D721Med (cell line): ENCODE results near the gene MAP3K20.

Source experiments
- DNase-seq: peaks from one replicate; pipeline ENCODE4 v3.0.0; 2011; ENCODE audit warnings: low spot score; ENCODE audit not compliant: insufficient read length
- FAIRE-seq: peaks from 2 replicates; lab custom pipeline; 2011; peaks lifted over from hg19 to GRCh38; lab: Jason Lieb, UNC
- CTCF ChIP-seq: IDR thresholded peaks from 2 replicates; pipeline ENCODE4 v1.5.1; 2012; ENCODE audit warnings: mild to moderate bottlenecking, control low read depth; ENCODE audit not compliant: insufficient read depth; ENCODE audit errors: missing control alignments

MAP3K20 gene

DNA sequence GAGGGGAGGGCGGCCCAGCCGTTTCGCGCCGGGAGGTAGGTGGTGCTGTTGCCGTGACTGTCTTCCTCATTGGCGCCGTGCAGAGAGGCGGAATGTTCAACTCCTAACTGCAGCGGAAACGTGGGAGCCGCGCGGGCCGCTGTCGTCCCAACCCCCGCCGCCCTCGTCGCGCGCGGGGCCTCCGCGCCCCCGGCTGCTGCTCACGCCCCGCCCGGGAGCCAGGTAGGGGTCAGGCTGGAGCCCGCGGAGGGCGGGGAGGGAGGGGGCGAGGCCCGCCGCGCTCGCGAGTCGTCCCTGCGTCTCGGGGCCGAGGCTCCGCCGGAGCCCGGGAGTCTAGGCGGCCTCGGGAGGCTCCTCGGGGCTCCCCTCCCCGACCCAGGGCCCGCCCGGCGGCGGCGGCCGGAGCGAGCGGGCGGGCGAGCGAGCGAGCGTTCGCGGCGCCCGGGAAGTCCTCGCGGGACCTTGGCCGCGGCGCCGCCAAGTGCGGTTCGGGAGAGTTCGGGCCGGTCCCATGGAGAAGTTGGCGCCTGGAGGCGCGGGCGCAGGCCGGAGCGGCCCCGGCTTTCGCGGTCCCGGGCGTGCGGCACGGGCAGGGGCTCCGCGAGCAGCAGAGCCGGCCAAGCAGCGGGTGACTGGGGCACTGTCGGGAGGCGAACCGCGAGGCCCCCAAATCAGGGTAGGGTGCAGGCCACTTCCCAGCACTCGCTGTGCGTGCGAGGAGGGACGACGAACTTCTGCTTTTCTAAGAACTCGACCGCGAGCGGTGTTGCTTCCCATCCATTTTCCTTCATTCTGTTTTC lies at the start of gene MAP3K20:
Gene MAP3K20 (plus strand): TSS at position 66 of the 800 bp plus-strand sequence. CDS start 15,186 bp downstream, outside the sequence.
- peak; percentile 43 for TF ChIP-seq CTCF
- no peak for FAIRE-seq
- no peak for DNase-seq

DNA sequence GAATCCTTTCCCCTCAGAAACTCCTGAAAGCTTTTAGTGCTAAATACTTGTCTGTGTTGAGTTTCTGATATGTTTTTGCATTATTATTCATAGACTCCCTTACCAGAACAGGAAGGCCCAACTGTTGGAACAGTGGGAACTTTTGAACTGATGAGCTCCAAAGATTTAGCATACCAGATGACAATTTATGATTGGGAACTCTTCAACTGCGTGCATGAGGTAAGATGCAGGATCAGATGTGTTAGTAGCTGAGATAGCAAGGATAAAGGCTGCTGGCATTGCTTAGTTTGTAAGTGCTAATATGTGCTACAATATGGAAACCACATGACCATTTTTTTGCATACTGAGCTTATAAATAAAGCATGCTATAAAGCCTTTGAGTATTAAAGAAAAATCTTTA lies 49.2 kb upstream of the MAP3K20 start:
- no peak for TF ChIP-seq CTCF
- no peak for FAIRE-seq
- no peak for DNase-seq

- FAIRE-seq = peak; percentile 92
- TF ChIP-seq CTCF = peak; percentile 97
These were observed 48.2 kb upstream of the MAP3K20 start for GRCh38 chr2:173027181-173028128.

DNA sequence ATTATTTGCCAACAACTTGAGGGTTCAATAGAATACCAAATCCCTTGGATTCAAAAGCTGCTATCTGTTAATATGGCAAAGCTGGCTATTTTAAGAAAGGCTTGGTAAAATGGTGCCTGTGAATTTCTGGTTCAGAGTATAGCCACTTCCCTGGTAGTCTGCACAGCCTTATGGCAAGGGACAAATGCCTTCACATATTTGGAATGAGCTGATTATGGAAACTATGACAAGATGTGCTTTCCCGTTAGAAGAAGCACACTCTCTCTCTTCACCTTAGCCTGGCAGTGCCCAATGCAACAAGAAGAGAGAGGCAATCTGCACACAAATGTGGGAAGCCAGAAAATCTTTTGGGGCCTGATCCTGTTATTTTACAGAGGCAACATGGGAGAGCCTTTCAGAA lies 47.5 kb upstream of the MAP3K20 start:
- DNase-seq (no peak), FAIRE-seq (no peak)
- no peak for TF ChIP-seq CTCF

More at GRCh38 chr2:173027181-173028128, 48.2 kb upstream of the MAP3K20 start:
- peak; percentile 29 for DNase-seq

DNA sequence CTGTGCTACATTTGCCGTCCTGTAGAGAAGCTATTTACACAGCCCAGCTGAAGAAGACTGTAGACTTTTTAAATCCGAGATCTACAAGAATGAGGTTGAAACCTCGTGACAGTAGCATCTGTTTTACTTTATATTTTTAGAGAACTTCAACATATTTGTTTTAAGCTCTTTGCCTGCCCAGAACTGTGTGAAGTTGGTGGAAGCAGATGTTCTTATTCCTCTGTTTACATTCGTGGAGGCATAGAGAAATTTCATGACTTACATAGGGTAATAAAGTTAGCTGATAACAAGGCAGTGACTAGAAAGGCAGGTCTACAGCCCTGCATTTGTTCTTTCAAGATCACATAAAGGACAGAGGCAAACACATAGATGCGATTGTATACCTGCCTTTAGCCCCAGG lies 47.0 kb upstream of the MAP3K20 start:
- no peak for DNase-seq
- TF ChIP-seq CTCF = no peak
- no peak for FAIRE-seq

DNA sequence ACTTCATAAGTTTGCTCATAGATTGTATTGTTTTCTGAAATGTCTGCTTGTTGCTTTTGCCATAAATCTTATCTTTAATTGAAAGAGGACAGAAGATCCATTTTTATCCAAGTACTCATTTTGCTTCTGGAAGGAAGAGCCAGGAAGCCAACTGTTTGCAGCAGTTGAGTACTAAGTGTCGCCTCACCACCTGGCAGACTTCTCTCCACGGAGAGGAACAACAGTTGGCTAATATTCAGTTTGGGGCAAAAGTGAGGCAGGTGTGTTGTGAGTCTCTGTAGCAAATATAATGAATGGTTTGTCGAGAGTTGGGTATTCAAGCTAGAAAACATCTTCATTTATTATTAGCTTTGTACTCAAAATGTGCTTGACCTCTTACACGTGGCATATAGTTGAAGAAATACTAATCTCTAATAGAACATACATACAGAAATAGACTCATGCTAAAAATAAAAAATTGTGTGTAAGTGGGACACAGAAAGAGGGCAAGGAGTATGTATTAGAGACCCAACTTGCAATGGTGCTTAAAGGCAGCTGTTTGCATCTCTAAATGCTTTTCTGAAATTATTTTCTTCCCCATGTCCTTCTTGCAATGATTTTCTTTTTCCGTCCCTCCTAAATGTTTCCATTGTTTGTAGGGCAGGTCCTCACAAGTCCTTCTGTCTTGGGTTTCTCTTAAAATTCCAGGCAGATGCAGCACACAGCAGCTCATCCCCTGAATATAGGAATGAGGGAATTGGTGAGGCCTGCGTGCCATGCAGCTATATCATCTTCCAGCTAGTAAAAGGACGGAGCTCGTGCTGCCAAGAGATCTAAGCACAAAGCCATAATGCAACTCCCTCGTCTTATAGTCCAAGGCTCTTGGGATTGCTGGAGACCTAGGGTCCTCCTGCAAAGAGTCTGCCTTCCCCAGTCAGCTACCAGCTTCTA lies 44.8 kb upstream of the MAP3K20 start:
- DNase-seq (no peak), FAIRE-seq (no peak)
- no peak for TF ChIP-seq CTCF
